Measurements from ENCODE around the gene NRG2.

DNA sequence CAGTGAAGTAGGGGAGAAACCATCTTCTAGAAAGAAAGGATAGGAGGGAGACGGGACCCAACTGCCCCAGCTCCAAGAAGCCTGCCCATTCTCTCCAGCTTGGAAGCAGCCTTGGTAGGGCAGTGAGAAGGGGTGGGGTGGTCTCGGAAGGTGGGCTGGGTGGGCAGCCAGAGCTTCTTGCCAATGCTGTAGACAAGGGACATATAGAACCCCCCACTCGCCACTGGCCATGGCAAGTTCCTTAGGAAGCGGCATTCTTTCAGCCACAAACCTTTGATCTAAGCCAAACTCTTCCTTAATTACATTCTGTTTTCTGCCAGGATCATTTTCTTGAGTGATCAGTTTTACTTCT is 157.3 kb downstream of the NRG2 start:
- TF ChIP-seq CTCF (IDR thresholded peaks at IDR 0.05) = no peak
- no peak for TF ChIP-seq SREBF2 (IDR thresholded peaks at IDR 0.05)
- no peak for TF ChIP-seq MAZ (IDR thresholded peaks at IDR 0.05; ENCODE audit: borderline replicate concordance, low read depth, low read length)
- no peak for TF ChIP-seq PBX3 (IDR thresholded peaks at IDR 0.05)
- TF ChIP-seq BHLHE40 (IDR thresholded peaks at IDR 0.05; ENCODE audit: low read depth, low read length) = no peak
- TF ChIP-seq CEBPB (IDR thresholded peaks at IDR 0.05) = no peak
- no peak for TF ChIP-seq POLR2A (IDR thresholded peaks at IDR 0.05; ENCODE audit: low read length)
- TF ChIP-seq REST (IDR thresholded peaks at IDR 0.05) = no peak
- TF ChIP-seq EP300 (IDR thresholded peaks at IDR 0.05) = no peak
- TF ChIP-seq RAD21 (conservative IDR thresholded peaks at IDR 0.05 in 1 of 2, IDR thresholded peaks at IDR 0.05 in 1 of 2) = no peak
- no peak for TF ChIP-seq ELK1 (IDR thresholded peaks at IDR 0.05; ENCODE audit: low read depth, low read length)
- TF ChIP-seq PHF8 (IDR thresholded peaks at IDR 0.05; ENCODE audit: borderline replicate concordance, low read depth) = no peak

Data from A549 (cell line).